ENCODE data around the gene PRRT2.

The PRRT2 gene

DNA sequence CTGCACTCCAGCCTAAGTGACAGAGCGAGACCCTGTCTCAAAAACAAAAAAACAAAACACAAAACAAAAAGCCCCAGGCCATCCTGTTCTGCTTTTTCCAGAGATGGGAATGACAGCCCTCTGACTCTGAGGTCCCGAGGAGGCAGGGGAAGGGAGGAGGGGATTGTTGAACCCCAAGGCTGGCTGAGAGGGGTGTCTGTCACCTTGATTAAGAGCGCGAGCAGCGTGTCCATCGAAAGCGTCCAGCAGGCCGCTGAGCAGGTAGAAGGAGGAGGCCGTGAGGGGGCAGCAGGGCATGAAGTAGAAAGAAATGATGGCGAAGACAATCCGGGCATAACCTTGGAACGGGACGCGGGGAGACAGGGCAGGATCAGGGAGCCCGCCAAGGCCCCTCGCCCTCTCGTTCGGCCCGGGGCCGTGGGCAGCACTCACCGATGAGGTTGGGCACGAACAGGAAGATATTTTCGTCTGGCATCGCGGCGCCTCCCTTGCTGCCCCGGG is 50.4 kb downstream of the PRRT2 start:
- DNase-seq (ENCODE audit: low spot score) = no peak

DNA sequence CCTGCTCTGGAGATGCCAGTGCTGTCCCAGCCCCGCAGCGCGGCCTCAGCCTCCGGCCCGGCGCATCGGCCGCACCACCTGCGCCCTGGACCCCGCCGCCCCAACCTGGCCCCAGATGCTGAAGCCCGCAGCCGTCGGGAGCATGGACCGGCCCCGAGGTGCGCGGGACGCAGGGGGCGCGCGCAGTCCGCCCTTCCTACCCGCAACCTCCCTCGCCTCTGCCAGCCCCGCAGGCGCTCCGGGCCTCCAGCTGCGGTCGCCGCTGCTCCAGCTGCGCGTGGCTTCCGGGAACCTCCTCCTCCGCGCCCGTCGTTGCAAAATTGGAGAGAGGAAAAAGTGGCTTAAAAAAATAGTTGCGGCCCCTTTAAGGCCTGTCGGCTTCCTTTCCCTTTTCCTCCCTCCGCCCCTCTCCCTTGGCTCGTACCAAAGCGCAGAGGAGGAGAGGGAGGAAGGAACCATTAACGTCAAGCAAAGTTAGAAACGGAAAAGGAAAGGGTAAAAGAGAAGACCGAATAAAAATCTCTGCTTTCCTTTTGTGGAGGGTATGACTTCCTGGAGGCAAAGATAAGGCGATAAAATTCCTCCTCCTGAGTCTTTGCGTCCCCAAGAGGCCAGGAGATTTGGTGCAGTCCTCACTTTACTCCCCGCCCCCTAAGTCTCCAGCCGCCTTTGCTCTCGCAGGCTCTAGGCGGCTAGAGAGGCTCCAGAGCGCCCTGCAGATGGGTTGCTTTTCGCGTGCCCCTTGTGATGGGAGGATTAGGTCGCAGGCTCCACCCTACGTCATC is 51.1 kb downstream of the PRRT2 start, which contains the start of gene CDIPT:
TSS of gene CDIPT (minus strand) at position 343 of the 785 bp plus-strand sequence. CDS start 369 bp downstream, outside the sequence.
- peak; percentile 98 for DNase-seq (ENCODE audit: low spot score)

DNA sequence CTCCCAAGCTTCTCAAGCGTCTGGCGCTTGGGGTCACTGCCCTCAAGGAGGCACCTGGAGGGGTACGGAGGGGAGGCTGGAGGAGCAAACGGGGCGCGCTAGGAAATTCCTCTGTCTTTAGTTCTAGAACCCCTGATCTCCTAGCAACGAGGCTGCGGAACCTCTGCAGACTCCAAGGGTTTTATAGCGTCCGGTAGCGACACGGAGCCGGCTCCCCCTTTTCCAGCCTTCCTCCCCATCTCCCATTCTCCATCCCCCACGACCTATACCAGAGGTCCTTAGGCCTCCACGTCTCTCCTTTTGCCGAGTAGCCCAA is 51.6 kb downstream of the PRRT2 start:
- no peak for DNase-seq (ENCODE audit: low spot score)

DNA sequence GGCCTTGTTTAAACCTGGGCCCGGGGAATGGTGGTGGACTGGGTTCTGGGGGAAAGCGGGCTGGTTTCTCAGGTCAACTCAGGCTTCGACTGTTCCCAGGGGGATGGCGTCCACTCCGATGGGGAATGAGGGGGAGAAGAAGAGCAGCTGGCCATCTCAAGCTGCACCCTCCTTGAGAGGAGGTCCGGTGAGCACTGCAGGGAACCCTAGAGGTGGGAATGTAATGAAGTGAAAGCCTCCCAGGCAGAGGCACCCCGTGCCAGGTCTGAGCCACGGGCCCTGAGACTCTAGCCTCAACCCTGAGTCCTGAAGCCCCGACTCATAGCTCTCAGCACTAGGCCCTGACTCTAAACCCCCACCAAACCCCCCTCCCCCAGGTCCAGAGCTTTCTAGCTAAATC is 52.2 kb downstream of the PRRT2 start:
- no peak for DNase-seq (ENCODE audit: low spot score)
